ENCODE measurements around the gene LRRC27. TPM values are rescaled to one million over a fixed set of nuclear protein-coding genes. Genes with fewer than 3 reads are reported as not detected.

Gene LRRC27
- total RNA-seq, 1 donor: 13.4 TPM

DNA sequence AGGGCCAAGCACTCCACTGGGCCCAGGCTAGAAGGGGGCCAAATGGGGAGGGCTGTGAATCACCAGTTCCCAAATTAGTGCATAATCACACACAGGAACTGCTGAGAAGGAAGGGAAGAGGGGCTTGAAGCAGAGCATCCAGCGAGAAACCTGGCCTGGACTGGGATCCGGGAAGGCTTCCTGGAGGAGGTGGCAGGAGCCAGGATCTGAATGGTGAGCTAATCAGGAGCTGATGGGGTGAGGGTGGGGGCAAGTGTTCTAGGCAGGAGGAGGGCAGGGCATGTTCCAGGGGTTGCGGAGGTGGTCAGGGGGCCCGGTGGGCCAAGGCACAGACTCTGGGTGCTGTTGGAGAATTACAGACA, 77.7 kb downstream of the LRRC27 start:
- no peaks in the 10 kb centered on the region for H4K20me1 ChIP-seq (ENCODE audit: insufficient read depth, low read length)
- peaks cover 20% of the 10 kb centered on the region for H3K4me1 ChIP-seq (ENCODE audit: insufficient read depth, low read length)
- no peak overlapping the region for H3K27ac ChIP-seq (ENCODE audit: low read depth, low read length)
- no peak overlapping the region for H3K4me3 ChIP-seq (ENCODE audit: insufficient read depth, low read length)
- DNase-seq (ENCODE audit: insufficient read length, low spot score, missing footprints): no peak
- H3K79me2 ChIP-seq (ENCODE audit: insufficient read depth, low read length): peaks cover 42% of the 10 kb centered on the region
- peaks cover 5% of the 10 kb centered on the region for H3K36me3 ChIP-seq (ENCODE audit: insufficient read depth, low read length)
- no peaks in the 10 kb centered on the region for H3K9me3 ChIP-seq (ENCODE audit: low read depth, low read length)
- H3K4me2 ChIP-seq (ENCODE audit: insufficient read depth, low read length): no peak overlapping the region
- H3K27me3 ChIP-seq (ENCODE audit: insufficient read depth, low read length): no peaks in the 10 kb centered on the region
- TF ChIP-seq, protein P1, sequence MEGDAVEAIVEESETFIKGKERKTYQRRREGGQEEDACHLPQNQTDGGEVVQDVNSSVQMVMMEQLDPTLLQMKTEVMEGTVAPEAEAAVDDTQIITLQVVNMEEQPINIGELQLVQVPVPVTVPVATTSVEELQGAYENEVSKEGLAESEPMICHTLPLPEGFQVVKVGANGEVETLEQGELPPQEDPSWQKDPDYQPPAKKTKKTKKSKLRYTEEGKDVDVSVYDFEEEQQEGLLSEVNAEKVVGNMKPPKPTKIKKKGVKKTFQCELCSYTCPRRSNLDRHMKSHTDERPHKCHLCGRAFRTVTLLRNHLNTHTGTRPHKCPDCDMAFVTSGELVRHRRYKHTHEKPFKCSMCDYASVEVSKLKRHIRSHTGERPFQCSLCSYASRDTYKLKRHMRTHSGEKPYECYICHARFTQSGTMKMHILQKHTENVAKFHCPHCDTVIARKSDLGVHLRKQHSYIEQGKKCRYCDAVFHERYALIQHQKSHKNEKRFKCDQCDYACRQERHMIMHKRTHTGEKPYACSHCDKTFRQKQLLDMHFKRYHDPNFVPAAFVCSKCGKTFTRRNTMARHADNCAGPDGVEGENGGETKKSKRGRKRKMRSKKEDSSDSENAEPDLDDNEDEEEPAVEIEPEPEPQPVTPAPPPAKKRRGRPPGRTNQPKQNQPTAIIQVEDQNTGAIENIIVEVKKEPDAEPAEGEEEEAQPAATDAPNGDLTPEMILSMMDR (IDR thresholded peaks at IDR 0.05; ENCODE audit: extremely low read depth, low read depth, low read length): no peak
- no peak overlapping the region for H2AFZ ChIP-seq (ENCODE audit: low read length)

DNA sequence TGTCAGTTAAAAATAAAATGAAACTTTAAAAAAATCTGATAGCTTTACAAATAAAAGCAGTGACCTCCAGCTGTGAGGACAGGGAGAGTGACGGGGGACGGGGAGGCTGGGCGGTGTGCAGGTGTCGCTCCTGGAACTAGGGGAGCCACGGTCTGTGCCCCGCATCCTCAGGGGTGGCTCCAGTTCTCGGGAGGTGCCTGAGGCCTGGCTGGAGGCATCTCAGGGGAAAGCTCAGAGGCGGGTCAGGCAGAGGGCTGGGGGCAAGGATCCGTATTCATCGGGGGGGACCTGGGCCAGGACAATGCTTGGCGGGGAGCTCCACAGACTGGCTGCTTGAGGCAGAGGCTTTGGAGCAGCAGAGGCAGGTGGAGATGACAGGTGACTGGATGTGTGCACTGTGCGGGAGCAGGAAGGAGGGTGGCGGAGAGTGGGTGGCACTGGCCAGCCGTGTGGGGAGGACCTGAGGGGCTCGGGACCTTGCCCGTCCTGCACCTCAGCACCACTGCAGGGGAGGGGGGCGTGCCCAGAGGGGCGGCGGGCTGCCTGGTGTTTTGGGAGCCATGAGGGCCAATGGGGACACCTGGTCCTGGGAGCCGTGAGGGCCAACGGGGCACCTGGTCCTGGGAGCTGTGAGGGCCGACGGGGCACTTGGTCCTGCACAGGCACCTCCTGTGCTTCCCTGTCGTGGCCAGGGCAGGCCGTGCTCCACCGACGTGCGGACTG, 78.2 kb downstream of the LRRC27 start:
- no peak for DNase-seq (ENCODE audit: insufficient read length, low spot score, missing footprints)
- H4K20me1 ChIP-seq (ENCODE audit: insufficient read depth, low read length): no peaks in the 10 kb centered on the region

DNA sequence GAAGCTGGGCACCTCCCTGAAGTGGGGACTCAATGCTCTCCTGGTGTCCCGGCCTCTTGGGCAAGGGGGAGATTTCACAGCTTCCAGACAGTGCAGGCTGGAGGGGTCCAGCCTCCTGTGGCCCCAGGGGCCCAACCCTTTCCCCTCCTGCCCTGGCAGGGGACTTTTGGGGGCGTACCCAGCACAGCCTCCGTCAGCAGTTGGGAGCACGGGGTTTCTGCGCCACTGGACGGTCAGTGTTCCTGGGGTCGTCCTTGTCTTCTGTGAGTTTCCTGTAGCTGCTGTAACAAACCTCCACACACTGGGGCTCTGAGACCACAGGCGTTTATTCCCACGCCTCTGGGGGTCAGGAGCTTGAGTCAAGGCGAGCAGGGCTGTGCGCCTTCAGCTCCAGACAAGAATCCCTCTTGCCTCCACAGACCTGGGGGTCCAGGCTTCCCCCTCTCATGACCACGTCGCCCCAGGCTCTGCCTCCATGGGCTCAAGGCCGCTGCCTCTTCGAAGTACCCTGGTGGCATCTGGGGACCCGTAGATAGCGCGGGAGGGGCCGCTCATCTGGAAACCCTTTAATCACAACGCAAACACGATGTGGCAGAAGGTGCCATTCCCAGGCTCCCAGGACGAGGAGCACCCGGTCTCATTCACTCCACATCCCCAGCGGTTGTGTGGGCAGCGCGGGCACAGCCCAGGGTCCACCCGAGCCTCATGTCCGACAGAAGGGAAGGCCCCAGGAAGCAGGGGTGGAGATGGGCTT, 79.0 kb downstream of the LRRC27 start:
- no peak for DNase-seq (ENCODE audit: insufficient read length, low spot score, missing footprints)
- H2AFZ ChIP-seq (ENCODE audit: low read length): peak overlapping the region; percentile 83
- H3K9me3 ChIP-seq (ENCODE audit: low read depth, low read length): no peaks in the 10 kb centered on the region
- H3K4me2 ChIP-seq (ENCODE audit: insufficient read depth, low read length): peak overlapping the region; percentile 67
- H3K4me3 ChIP-seq (ENCODE audit: insufficient read depth, low read length): no peak overlapping the region
- TF ChIP-seq, protein P1 (IDR thresholded peaks at IDR 0.05; ENCODE audit: extremely low read depth, low read depth, low read length): no peak
- no peaks in the 10 kb centered on the region for H3K36me3 ChIP-seq (ENCODE audit: insufficient read depth, low read length)
- peaks cover 47% of the 10 kb centered on the region for H3K79me2 ChIP-seq (ENCODE audit: insufficient read depth, low read length)
- no peaks in the 10 kb centered on the region for H3K27me3 ChIP-seq (ENCODE audit: insufficient read depth, low read length)
- peaks cover 3% of the 10 kb centered on the region for H4K20me1 ChIP-seq (ENCODE audit: insufficient read depth, low read length)
- peak overlapping the region; percentile 41 for H3K27ac ChIP-seq (ENCODE audit: low read depth, low read length)
- H3K4me1 ChIP-seq (ENCODE audit: insufficient read depth, low read length): peaks cover 20% of the 10 kb centered on the region

More for the DNA sequence above, 78.2 kb downstream of the LRRC27 start:
- Histone ChIP-seq H3K27ac (ENCODE audit: low read depth, low read length) (no peak overlapping the region), H3K36me3 (ENCODE audit: insufficient read depth, low read length) (peaks cover 5% of the 10 kb centered on the region), H3K4me1 (ENCODE audit: insufficient read depth, low read length) (peaks cover 20% of the 10 kb centered on the region), H2AFZ (ENCODE audit: low read length) (no peak overlapping the region), H3K9me3 (ENCODE audit: low read depth, low read length) (no peaks in the 10 kb centered on the region), H3K4me2 (ENCODE audit: insufficient read depth, low read length) (no peak overlapping the region), H3K79me2 (ENCODE audit: insufficient read depth, low read length) (peaks cover 43% of the 10 kb centered on the region), H3K4me3 (ENCODE audit: insufficient read depth, low read length) (no peak overlapping the region), H3K27me3 (ENCODE audit: insufficient read depth, low read length) (no peaks in the 10 kb centered on the region)
- TF ChIP-seq, protein P1 (IDR thresholded peaks at IDR 0.05; ENCODE audit: extremely low read depth, low read depth, low read length): no peak

Data from osteoblast (primary cell).